ENCODE results near the gene PTPRCAP. TPM values are rescaled to one million over a fixed set of nuclear protein-coding genes. Genes with fewer than 3 reads are reported as not detected.

PTPRCAP gene
- total and polyA plus RNA-seq, 9 of the 15 experiments (the other 6 are each of a cell fraction or from before 2014, with no cell fraction given), result 0.22 to 2.0 (median 1.1) TPM; not detected in 4

DNA sequence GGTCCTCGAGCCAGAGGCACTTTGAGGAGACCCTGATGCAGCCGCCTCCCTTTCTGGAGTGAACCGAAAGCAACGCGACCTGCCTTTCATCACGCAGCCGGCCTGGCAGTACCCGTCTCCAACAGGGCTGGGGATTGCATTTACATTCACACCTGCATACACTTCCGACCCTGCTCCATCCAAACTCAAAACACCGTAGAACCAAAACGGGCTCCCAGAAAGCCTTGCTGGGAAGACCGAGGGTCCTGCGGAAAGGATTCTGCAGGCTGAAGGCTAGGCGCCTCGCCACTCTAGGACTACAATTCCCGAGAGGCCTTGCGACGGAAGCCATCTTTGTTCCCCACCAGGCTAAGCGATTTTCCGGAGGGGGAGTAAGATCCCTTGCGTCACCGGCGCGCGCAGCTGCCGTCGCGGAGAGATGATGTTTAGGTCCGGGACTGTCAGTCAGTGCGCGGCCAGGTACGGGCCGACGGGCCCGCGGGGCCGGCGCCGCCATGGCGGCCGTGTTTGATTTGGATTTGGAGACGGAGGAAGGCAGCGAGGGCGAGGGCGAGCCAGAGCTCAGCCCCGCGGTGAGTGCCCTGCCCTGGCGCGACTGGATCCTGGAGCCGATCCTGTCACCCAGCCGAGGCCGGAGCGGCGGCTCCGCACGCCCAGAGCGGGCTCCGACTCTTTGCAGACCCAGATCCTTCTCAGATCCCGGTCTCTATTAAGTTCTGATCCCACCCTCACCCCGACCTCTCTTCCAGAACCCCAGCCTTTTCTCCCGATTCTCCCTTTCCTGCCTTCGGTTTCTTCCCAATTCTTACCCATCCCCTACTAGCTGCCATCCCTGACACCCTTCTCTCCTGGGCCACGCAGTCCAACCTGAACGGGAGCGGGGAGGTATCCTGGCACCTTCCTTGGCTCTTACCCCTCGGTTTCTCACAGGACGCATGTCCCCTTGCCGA is 9.2 kb downstream of the PTPRCAP start, which contains the start of gene RPS6KB2 (continued):
- TF ChIP-seq, protein P1, sequence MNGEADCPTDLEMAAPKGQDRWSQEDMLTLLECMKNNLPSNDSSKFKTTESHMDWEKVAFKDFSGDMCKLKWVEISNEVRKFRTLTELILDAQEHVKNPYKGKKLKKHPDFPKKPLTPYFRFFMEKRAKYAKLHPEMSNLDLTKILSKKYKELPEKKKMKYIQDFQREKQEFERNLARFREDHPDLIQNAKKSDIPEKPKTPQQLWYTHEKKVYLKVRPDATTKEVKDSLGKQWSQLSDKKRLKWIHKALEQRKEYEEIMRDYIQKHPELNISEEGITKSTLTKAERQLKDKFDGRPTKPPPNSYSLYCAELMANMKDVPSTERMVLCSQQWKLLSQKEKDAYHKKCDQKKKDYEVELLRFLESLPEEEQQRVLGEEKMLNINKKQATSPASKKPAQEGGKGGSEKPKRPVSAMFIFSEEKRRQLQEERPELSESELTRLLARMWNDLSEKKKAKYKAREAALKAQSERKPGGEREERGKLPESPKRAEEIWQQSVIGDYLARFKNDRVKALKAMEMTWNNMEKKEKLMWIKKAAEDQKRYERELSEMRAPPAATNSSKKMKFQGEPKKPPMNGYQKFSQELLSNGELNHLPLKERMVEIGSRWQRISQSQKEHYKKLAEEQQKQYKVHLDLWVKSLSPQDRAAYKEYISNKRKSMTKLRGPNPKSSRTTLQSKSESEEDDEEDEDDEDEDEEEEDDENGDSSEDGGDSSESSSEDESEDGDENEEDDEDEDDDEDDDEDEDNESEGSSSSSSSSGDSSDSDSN (IDR thresholded peaks at IDR 0.05; ENCODE audit: borderline replicate concordance in 1 of 2, low read depth in 2 of 2, low read length in 2 of 2), result 0 out of 4 replicates have a peak, but pooled peaks of 1 of the 2 experiments have one; percentile 27
- no peak for TF ChIP-seq EWSR1 (IDR thresholded peaks at IDR 0.05; ENCODE audit: borderline replicate concordance, low read depth, partially characterized antibody)
- TF ChIP-seq, protein P2, sequence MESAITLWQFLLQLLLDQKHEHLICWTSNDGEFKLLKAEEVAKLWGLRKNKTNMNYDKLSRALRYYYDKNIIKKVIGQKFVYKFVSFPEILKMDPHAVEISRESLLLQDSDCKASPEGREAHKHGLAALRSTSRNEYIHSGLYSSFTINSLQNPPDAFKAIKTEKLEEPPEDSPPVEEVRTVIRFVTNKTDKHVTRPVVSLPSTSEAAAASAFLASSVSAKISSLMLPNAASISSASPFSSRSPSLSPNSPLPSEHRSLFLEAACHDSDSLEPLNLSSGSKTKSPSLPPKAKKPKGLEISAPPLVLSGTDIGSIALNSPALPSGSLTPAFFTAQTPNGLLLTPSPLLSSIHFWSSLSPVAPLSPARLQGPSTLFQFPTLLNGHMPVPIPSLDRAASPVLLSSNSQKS (CRISPR knock-in tag; IDR thresholded peaks at IDR 0.05), result no peak
- peak; percentile 94 for TF ChIP-seq RBFOX2 (IDR thresholded peaks at IDR 0.05; ENCODE audit: low read depth, low read length)
- TF ChIP-seq, protein P3, sequence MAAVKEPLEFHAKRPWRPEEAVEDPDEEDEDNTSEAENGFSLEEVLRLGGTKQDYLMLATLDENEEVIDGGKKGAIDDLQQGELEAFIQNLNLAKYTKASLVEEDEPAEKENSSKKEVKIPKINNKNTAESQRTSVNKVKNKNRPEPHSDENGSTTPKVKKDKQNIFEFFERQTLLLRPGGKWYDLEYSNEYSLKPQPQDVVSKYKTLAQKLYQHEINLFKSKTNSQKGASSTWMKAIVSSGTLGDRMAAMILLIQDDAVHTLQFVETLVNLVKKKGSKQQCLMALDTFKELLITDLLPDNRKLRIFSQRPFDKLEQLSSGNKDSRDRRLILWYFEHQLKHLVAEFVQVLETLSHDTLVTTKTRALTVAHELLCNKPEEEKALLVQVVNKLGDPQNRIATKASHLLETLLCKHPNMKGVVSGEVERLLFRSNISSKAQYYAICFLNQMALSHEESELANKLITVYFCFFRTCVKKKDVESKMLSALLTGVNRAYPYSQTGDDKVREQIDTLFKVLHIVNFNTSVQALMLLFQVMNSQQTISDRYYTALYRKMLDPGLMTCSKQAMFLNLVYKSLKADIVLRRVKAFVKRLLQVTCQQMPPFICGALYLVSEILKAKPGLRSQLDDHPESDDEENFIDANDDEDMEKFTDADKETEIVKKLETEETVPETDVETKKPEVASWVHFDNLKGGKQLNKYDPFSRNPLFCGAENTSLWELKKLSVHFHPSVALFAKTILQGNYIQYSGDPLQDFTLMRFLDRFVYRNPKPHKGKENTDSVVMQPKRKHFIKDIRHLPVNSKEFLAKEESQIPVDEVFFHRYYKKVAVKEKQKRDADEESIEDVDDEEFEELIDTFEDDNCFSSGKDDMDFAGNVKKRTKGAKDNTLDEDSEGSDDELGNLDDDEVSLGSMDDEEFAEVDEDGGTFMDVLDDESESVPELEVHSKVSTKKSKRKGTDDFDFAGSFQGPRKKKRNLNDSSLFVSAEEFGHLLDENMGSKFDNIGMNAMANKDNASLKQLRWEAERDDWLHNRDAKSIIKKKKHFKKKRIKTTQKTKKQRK (IDR thresholded peaks at IDR 0.05; ENCODE audit: borderline replicate concordance, low read depth, low read length), result no peak
- TF ChIP-seq SMAD4 (CRISPR knock-in tag; conservative IDR thresholded peaks at IDR 0.05), result peak; percentile 79
- peak; percentile 98 for TF ChIP-seq ZFX (CRISPR knock-in tag; IDR thresholded peaks at IDR 0.05)
- peak; percentile 80; the same call in 1 of the 2 replicates for TF ChIP-seq TCF7 (IDR thresholded peaks at IDR 0.05; ENCODE audit: borderline replicate concordance)
- no peak for TF ChIP-seq ARID1B (IDR thresholded peaks at IDR 0.05)
- no peak for TF ChIP-seq RFX1 (IDR thresholded peaks at IDR 0.05)
- TF ChIP-seq ZEB2 (IDR thresholded peaks at IDR 0.05), result no peak; the same call in 1 of the 2 replicates
- no peak for TF ChIP-seq ARHGAP35 (IDR thresholded peaks at IDR 0.05; ENCODE audit: partially characterized antibody)
- TF ChIP-seq ARID2 (IDR thresholded peaks at IDR 0.05), result no peak
- TF ChIP-seq FOXA1 (IDR thresholded peaks at IDR 0.05; ENCODE audit: borderline replicate concordance), result no peak
